Measurements from ENCODE around the gene RALA. TPM values are rescaled to one million over a fixed set of nuclear protein-coding genes. Genes with fewer than 3 reads are reported as not detected.

Gene RALA
- polyA plus RNA-seq, 1 donor (not counting 4 experiments of a cell fraction or from before 2014, with no cell fraction given) = 64.6 TPM

DNA sequence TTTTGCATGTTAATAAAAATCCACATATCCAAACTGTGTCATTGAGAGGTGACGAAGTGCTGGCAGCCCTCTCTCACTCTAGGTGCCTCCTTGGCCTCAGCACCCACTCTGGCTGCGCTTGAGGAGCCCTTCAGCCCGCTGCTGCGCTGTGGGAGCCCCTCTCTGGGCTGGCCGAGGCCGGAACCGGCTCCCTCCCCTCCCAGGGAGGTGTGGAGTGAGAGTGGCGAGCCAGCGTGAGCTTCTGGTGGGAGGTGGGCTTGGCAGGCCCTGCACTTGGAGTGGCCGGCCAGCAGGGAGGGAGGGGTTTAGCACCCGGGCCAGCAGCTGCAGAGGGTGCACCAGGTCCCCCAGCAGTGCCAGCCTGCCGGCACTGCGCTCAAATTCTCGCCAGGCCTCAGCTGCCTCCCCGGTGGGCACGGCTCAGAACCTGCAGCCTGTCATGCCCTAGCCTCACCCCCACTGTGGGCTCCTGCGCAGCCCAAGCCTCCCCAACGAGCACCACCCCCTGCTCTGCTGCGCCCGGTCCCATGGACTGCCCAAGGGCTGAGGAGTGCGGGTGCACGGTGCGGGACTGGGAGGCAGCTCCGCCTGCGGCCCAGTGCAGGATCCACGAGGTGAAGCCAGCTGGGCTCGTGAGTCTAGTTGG, 46.0 kb upstream of the RALA start:
- H4K20me1 ChIP-seq (ENCODE audit: control insufficient read depth, extremely low read depth, insufficient read depth, low read length) = no peaks in the 10 kb centered on the region
- TF ChIP-seq, protein P1, sequence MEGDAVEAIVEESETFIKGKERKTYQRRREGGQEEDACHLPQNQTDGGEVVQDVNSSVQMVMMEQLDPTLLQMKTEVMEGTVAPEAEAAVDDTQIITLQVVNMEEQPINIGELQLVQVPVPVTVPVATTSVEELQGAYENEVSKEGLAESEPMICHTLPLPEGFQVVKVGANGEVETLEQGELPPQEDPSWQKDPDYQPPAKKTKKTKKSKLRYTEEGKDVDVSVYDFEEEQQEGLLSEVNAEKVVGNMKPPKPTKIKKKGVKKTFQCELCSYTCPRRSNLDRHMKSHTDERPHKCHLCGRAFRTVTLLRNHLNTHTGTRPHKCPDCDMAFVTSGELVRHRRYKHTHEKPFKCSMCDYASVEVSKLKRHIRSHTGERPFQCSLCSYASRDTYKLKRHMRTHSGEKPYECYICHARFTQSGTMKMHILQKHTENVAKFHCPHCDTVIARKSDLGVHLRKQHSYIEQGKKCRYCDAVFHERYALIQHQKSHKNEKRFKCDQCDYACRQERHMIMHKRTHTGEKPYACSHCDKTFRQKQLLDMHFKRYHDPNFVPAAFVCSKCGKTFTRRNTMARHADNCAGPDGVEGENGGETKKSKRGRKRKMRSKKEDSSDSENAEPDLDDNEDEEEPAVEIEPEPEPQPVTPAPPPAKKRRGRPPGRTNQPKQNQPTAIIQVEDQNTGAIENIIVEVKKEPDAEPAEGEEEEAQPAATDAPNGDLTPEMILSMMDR (optimal IDR thresholded peaks at IDR 0.05 in 1 of 3, IDR thresholded peaks at IDR 0.05 in 1 of 3, conservative IDR thresholded peaks at IDR 0.05 in 1 of 3; ENCODE audit: extremely low read depth in 1 of 3, insufficient read depth in 2 of 3, low read length in 3 of 3) = no peak
- TF ChIP-seq EZH2 (IDR thresholded peaks at IDR 0.05; ENCODE audit: low read length) = no peak
- no peak overlapping the region for H3K4me2 ChIP-seq (ENCODE audit: control insufficient read depth, extremely low read depth, insufficient read depth, low read depth, low read length)
- H2AFZ ChIP-seq (ENCODE audit: control insufficient read depth, low read length) = no peak overlapping the region
- DNase-seq (ENCODE audit: low read depth, low spot score) (no peak), FAIRE-seq (no peak)
- no peaks in the 10 kb centered on the region for H3K9me1 ChIP-seq (ENCODE audit: control insufficient read depth, extremely low read depth, insufficient read depth, low read length)
- H3K9me3 ChIP-seq (ENCODE audit: control insufficient read depth, low read depth, low read length) = no peaks in the 10 kb centered on the region
- no peak overlapping the region for H3K9ac ChIP-seq (ENCODE audit: control insufficient read depth, extremely low read depth, insufficient read depth, low read length)
- no peaks in the 10 kb centered on the region for H3K36me3 ChIP-seq (ENCODE audit: control insufficient read depth in 2 of 2, extremely low read depth in 1 of 2, insufficient read depth in 2 of 2, low read length in 2 of 2)
- no peak overlapping the region for H3K27ac ChIP-seq (ENCODE audit: control insufficient read depth, insufficient read depth, low read length)
- no peak overlapping the region for H3K4me3 ChIP-seq (ENCODE audit: control insufficient read depth in 2 of 3, extremely low read depth in 1 of 3, insufficient read depth in 2 of 3, low read depth in 1 of 3, low read length in 3 of 3)
- dilution Hi-C loops (cut with MboI; ENCODE audit: extremely low pct_ligation_motif_present, low sequenced_read_pairs) = no loop called here
- H3K79me2 ChIP-seq (ENCODE audit: control insufficient read depth, insufficient read depth, low read length) = no peaks in the 10 kb centered on the region
- no peaks in the 10 kb centered on the region for H3K4me1 ChIP-seq (ENCODE audit: control insufficient read depth, extremely low read depth, insufficient read depth, low read length)
- no peaks in the 10 kb centered on the region for H3K27me3 ChIP-seq (ENCODE audit: control insufficient read depth, extremely low read depth, insufficient read depth, low read length)

DNA sequence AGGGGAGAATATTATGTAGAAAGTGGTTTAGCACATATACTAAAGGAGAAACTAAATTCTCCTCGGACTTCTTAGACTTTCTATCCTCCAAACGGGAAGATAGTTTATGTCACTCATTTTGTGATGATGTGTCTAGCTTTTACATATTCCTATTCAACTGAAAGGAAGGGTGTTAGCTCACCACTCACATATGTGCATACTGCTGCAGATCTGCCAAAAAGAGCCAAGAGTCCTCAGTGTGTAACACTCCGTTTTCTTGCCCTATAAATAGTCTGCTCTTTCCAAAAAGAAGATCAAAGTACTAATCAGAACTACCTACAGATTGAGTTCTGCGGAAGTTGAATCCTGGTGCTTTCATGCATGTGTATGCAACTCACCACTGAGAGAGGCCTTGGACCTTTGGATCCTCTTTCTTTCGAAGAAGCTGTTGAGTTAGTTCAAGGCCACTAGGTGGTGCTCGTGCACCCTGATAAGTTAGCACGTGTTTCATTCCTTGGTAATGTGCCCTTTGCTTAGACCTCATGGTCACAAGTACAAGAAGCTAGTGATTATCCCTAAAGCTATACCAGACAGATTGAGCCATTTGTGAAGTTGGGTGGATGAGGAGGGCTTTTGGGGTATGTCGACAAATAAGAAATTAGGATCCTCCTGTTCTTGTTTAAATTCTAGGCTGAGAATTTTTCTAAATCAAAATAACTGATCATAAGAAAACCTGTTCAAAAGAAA, 43.1 kb upstream of the RALA start:
- DNase-seq (ENCODE audit: low read depth, low spot score) (peak; percentile 88), FAIRE-seq (peak; percentile 95)
- Histone ChIP-seq H3K9me3 (ENCODE audit: control insufficient read depth, low read depth, low read length) (no peaks in the 10 kb centered on the region), H3K4me1 (ENCODE audit: control insufficient read depth, extremely low read depth, insufficient read depth, low read length) (no peaks in the 10 kb centered on the region), H3K36me3 (ENCODE audit: control insufficient read depth in 2 of 2, extremely low read depth in 1 of 2, insufficient read depth in 2 of 2, low read length in 2 of 2) (no peaks in the 10 kb centered on the region), H4K20me1 (ENCODE audit: control insufficient read depth, extremely low read depth, insufficient read depth, low read length) (no peaks in the 10 kb centered on the region), H2AFZ (ENCODE audit: control insufficient read depth, low read length) (no peak overlapping the region), H3K79me2 (ENCODE audit: control insufficient read depth, insufficient read depth, low read length) (no peaks in the 10 kb centered on the region), H3K27ac (ENCODE audit: control insufficient read depth, insufficient read depth, low read length) (no peak overlapping the region), H3K4me2 (ENCODE audit: control insufficient read depth, extremely low read depth, insufficient read depth, low read depth, low read length) (no peak overlapping the region), H3K4me3 (ENCODE audit: control insufficient read depth in 2 of 3, extremely low read depth in 1 of 3, insufficient read depth in 2 of 3, low read depth in 1 of 3, low read length in 3 of 3) (no peak overlapping the region), H3K27me3 (ENCODE audit: control insufficient read depth, extremely low read depth, insufficient read depth, low read length) (no peaks in the 10 kb centered on the region), H3K9ac (ENCODE audit: control insufficient read depth, extremely low read depth, insufficient read depth, low read length) (no peak overlapping the region), H3K9me1 (ENCODE audit: control insufficient read depth, extremely low read depth, insufficient read depth, low read length) (no peaks in the 10 kb centered on the region)
- dilution Hi-C loops (cut with MboI; ENCODE audit: extremely low pct_ligation_motif_present, low sequenced_read_pairs) = no loop called here
- TF ChIP-seq, protein P1 (optimal IDR thresholded peaks at IDR 0.05 in 1 of 3, IDR thresholded peaks at IDR 0.05 in 1 of 3, conservative IDR thresholded peaks at IDR 0.05 in 1 of 3; ENCODE audit: extremely low read depth in 1 of 3, insufficient read depth in 2 of 3, low read length in 3 of 3) = peak; percentile 71 to 91 (median 90)
- TF ChIP-seq EZH2 (IDR thresholded peaks at IDR 0.05; ENCODE audit: low read length) = no peak
